ENCODE results near the gene AP1G2.

The AP1G2 gene

DNA sequence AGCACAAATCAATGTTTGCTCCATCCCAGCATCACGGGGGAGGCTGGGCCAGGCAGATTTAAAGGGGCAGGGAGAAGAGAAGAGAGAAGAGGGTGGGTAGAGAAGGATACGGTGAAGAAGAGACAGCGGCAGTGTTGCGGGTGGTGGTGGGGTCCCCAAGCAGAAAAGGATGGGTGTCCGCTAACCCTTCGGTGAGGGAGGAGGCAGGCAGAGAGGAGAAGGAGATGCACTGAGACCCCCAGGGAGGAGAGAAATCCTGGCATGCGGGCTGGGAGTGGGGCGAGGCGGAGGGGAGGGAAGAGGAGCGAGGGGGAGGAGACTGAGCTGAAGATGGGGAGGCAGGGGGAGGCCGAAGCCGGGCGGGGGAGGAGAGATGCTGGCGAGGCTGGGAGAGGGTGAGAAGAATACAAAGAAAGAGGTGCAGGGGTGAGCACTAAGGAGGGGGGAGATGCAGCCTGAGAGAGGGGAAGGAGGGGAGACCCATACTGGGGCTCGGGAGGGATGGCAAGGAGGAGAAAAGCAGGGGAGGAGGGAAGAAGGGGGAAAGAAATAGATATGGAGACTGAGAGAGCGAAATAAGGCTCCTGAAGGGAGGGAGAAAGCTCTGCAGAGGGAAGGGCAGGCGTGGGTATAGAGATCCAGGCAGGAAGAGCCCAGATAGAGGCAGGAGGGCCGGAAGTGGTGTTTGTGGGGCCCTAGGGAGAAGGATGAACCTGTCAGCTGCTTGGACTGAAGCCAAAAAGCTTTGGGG, 11.1 kb upstream of the AP1G2 start, which contains the start of gene JPH4:
TSS of gene JPH4 (minus strand) at position 231 of the 751 bp plus-strand sequence. CDS start 1,337 bp downstream, outside the sequence.
- TF ChIP-seq CEBPB (IDR thresholded peaks at IDR 0.05): no peak
- TF ChIP-seq ZBTB7A (IDR thresholded peaks at IDR 0.05; ENCODE audit: low read depth): no peak
- no peak for TF ChIP-seq RAD21 (IDR thresholded peaks at IDR 0.05; ENCODE audit: low read depth)
- TF ChIP-seq FOXM1 (IDR thresholded peaks at IDR 0.05; ENCODE audit: borderline replicate concordance, low read depth): no peak
- no peak for TF ChIP-seq NFIC (IDR thresholded peaks at IDR 0.05)
- no peak for TF ChIP-seq TCF12 (IDR thresholded peaks at IDR 0.05; ENCODE audit: low read depth)
- TF ChIP-seq YY1 (IDR thresholded peaks at IDR 0.05; ENCODE audit: low read depth): no peak
- TF ChIP-seq TEAD4 (IDR thresholded peaks at IDR 0.05): no peak
- no peak for TF ChIP-seq CREB1 (IDR thresholded peaks at IDR 0.05; ENCODE audit: low read depth)
- TF ChIP-seq EGR1 (IDR thresholded peaks at IDR 0.05): no peak
- TF ChIP-seq, protein P1, sequence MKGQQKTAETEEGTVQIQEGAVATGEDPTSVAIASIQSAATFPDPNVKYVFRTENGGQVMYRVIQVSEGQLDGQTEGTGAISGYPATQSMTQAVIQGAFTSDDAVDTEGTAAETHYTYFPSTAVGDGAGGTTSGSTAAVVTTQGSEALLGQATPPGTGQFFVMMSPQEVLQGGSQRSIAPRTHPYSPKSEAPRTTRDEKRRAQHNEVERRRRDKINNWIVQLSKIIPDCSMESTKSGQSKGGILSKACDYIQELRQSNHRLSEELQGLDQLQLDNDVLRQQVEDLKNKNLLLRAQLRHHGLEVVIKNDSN (IDR thresholded peaks at IDR 0.05): no peak
- TF ChIP-seq EP300 (IDR thresholded peaks at IDR 0.05; ENCODE audit: borderline replicate concordance): no peak
- TF ChIP-seq, protein P2, sequence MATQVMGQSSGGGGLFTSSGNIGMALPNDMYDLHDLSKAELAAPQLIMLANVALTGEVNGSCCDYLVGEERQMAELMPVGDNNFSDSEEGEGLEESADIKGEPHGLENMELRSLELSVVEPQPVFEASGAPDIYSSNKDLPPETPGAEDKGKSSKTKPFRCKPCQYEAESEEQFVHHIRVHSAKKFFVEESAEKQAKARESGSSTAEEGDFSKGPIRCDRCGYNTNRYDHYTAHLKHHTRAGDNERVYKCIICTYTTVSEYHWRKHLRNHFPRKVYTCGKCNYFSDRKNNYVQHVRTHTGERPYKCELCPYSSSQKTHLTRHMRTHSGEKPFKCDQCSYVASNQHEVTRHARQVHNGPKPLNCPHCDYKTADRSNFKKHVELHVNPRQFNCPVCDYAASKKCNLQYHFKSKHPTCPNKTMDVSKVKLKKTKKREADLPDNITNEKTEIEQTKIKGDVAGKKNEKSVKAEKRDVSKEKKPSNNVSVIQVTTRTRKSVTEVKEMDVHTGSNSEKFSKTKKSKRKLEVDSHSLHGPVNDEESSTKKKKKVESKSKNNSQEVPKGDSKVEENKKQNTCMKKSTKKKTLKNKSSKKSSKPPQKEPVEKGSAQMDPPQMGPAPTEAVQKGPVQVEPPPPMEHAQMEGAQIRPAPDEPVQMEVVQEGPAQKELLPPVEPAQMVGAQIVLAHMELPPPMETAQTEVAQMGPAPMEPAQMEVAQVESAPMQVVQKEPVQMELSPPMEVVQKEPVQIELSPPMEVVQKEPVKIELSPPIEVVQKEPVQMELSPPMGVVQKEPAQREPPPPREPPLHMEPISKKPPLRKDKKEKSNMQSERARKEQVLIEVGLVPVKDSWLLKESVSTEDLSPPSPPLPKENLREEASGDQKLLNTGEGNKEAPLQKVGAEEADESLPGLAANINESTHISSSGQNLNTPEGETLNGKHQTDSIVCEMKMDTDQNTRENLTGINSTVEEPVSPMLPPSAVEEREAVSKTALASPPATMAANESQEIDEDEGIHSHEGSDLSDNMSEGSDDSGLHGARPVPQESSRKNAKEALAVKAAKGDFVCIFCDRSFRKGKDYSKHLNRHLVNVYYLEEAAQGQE (IDR thresholded peaks at IDR 0.05; ENCODE audit: low read depth): no peak
- TF ChIP-seq TAF1 (IDR thresholded peaks at IDR 0.05; ENCODE audit: low read depth): no peak
- TF ChIP-seq, protein P3, sequence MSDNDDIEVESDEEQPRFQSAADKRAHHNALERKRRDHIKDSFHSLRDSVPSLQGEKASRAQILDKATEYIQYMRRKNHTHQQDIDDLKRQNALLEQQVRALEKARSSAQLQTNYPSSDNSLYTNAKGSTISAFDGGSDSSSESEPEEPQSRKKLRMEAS (IDR thresholded peaks at IDR 0.05): no peak

DNA sequence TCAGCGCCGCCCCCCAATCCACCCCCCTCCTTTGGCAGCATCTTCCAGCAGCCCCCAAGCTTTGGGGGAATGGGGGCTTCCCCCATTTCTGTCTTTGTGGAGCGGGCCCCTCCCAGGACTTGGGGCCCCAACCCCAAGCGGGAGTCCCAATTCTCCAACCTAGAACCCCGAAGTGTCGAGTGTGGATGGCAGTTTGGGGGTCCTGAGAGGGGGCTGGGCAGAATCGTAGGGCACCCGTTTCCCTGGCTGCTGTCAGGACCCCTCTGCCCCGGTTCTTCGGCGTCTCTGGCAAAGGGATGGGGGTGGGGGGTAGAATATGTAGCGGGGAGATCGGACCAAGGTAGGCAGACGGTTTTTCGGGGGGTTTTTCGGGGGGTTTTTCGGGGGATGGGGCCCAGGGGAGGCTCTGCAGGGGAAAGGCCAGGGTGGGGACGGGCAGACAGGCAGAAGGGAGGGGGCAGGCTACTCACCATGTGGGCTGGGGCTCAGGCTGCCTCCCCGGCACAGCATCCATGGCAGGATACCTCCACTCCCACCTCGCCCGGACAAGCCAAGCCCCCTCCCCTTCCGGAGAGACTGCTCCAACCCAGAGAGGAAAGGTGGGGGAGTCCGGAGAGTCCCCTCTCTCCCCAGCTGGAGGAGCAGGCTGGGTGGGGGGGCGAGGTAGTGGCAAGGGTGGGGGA, 10.3 kb upstream of the AP1G2 start:
- TF ChIP-seq CREB1 (IDR thresholded peaks at IDR 0.05; ENCODE audit: low read depth) (no peak), FOXM1 (IDR thresholded peaks at IDR 0.05; ENCODE audit: borderline replicate concordance, low read depth) (no peak), CEBPB (IDR thresholded peaks at IDR 0.05) (no peak), NFIC (IDR thresholded peaks at IDR 0.05) (no peak), RAD21 (IDR thresholded peaks at IDR 0.05; ENCODE audit: low read depth) (no peak), TCF12 (IDR thresholded peaks at IDR 0.05; ENCODE audit: low read depth) (no peak), YY1 (IDR thresholded peaks at IDR 0.05; ENCODE audit: low read depth) (no peak), ZBTB7A (IDR thresholded peaks at IDR 0.05; ENCODE audit: low read depth) (no peak), EGR1 (IDR thresholded peaks at IDR 0.05) (no peak), TAF1 (IDR thresholded peaks at IDR 0.05; ENCODE audit: low read depth) (no peak), TEAD4 (IDR thresholded peaks at IDR 0.05) (no peak), EP300 (IDR thresholded peaks at IDR 0.05; ENCODE audit: borderline replicate concordance) (no peak)
- TF ChIP-seq, protein P3 (IDR thresholded peaks at IDR 0.05): no peak
- TF ChIP-seq, protein P2 (IDR thresholded peaks at IDR 0.05; ENCODE audit: low read depth): no peak
- TF ChIP-seq, protein P1 (IDR thresholded peaks at IDR 0.05): no peak

DNA sequence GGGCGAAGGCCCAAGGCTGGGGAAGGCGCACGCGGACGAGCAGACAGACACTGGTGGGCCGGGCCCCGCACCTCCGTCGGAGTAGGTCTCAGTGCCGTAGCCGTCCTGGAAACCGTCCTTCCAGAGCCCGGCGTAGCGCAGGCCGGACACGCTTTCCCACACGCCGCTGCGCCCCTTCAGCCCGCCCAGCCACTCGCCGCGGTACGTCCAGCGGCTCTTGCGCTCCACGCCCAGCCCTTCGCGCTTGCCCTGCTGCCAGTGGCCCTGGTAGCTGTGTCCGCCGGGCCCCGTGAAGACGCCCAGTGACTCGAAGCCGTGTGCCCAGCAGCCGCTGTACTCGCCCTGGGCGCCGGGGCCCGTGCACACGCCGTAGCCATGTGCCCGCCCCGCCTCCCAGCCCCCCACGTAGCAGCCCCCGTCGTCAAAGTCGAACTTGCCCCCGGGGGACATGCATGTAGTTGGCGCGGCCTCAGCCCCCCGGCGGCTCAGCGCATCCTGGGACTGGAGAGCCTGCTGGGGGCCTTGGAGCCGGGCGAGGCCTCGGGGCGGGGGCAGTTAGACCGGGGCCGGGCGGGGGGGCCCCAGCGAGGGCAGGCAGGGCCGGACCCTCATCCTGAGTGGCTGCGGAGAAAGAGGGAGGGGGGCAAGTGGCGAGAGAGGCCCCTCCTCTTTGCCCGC, 9.6 kb upstream of the AP1G2 start:
- TF ChIP-seq CEBPB (IDR thresholded peaks at IDR 0.05) (no peak), ZBTB7A (IDR thresholded peaks at IDR 0.05; ENCODE audit: low read depth) (no peak), FOXM1 (IDR thresholded peaks at IDR 0.05; ENCODE audit: borderline replicate concordance, low read depth) (no peak), EP300 (IDR thresholded peaks at IDR 0.05; ENCODE audit: borderline replicate concordance) (no peak)

DNA sequence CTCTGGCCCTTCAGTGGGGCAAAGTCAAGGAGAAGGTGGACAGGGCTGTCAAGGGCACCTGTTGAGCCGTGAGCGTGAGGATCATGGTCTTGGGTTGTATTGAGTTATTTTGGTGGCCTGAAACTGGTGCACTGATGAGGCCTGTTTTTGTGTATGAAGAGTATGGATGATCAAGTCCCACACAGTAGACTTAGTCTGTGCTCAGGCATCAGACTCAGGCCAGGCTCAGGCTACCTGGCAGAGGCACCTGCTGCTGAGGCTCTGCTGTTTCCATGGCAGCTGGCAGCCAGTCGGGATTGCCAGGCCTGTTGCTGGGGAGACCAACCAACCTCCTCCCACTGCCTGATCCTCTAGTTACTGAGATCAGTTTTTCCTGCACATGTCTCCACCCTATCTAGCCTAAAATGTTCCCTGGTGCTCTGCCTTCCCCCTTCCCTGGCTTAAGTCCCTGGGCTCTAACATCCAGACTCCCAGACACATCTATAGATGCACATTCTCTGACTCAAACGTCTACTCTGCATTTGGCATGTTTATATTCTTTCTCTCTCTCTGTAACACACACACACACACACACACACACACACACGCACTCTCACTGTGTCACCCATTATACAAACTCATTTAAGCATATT, 5.9 kb upstream of the AP1G2 start:
- TF ChIP-seq NFIC (IDR thresholded peaks at IDR 0.05): no peak
- TF ChIP-seq RAD21 (IDR thresholded peaks at IDR 0.05; ENCODE audit: low read depth): no peak
- no peak for TF ChIP-seq TCF12 (IDR thresholded peaks at IDR 0.05; ENCODE audit: low read depth)
- no peak for TF ChIP-seq CREB1 (IDR thresholded peaks at IDR 0.05; ENCODE audit: low read depth)
- no peak for TF ChIP-seq YY1 (IDR thresholded peaks at IDR 0.05; ENCODE audit: low read depth)
- no peak for TF ChIP-seq TEAD4 (IDR thresholded peaks at IDR 0.05)
- TF ChIP-seq, protein P1 (IDR thresholded peaks at IDR 0.05): no peak
- TF ChIP-seq, protein P3 (IDR thresholded peaks at IDR 0.05): no peak
- TF ChIP-seq FOXM1 (IDR thresholded peaks at IDR 0.05; ENCODE audit: borderline replicate concordance, low read depth): no peak
- no peak for TF ChIP-seq EGR1 (IDR thresholded peaks at IDR 0.05)
- no peak for TF ChIP-seq TAF1 (IDR thresholded peaks at IDR 0.05; ENCODE audit: low read depth)

All from Ishikawa (cell line).